Stimulated activated CD4-positive, alpha-beta T cell treated with anti-CD3 and anti-CD28 coated beads, Interleukin-15, amount 100 ng/mL, for 1 hour (primary cell): ENCODE results near the gene PHC2.

Experiments
- DNase-seq, 2 donors: peaks; one replicate each; pipeline ENCODE4 v3.0.0-alpha.2; 2020; ENCODE audit warnings: low read depth in 1 of 2, low spot score in 1 of 2

The PHC2 gene

GRCh38 chr1:33370827-33371226 is 60.1 kb downstream of the PHC2 start:
- DNase-seq, result no peak

- no peak for DNase-seq
Observed at GRCh38 chr1:33370301-33370700, 60.6 kb downstream of the PHC2 start.

GRCh38 chr1:33369764-33370163 is 61.1 kb downstream of the PHC2 start:
- DNase-seq, result no peak

- no peak for DNase-seq
Observed at GRCh38 chr1:33369081-33369480, 61.8 kb downstream of the PHC2 start.

- no peak for DNase-seq
Observed at GRCh38 chr1:33368431-33368830, 62.5 kb downstream of the PHC2 start.

- peak; percentile 73 to 76 for DNase-seq
Observed at GRCh38 chr1:33367485-33368405, 63.1 kb downstream of the PHC2 start.

GRCh38 chr1:33366762-33367484 is 64.0 kb downstream of the PHC2 start:
- DNase-seq, result no peak

- no peak for DNase-seq
Observed at GRCh38 chr1:33365560-33365997, 65.3 kb downstream of the PHC2 start.

- DNase-seq, result no peak
Observed at GRCh38 chr1:33364565-33364918, 66.4 kb downstream of the PHC2 start.

GRCh38 chr1:33363470-33363861 is 67.4 kb downstream of the PHC2 start:
- DNase-seq, result no peak

GRCh38 chr1:33363021-33363420 is 67.9 kb downstream of the PHC2 start:
- DNase-seq, result no peak

- DNase-seq, result no peak
Observed at GRCh38 chr1:33361532-33362235, 69.2 kb downstream of the PHC2 start.

GRCh38 chr1:33360367-33360766 is 70.5 kb downstream of the PHC2 start:
- DNase-seq, result no peak

GRCh38 chr1:33359931-33360330 is 71.0 kb downstream of the PHC2 start:
- DNase-seq, result no peak

- no peak for DNase-seq
Observed at GRCh38 chr1:33358795-33359503, 71.9 kb downstream of the PHC2 start.

GRCh38 chr1:33358114-33358794 is 72.6 kb downstream of the PHC2 start:
- DNase-seq, result no peak

GRCh38 chr1:33357099-33357498 is 73.8 kb downstream of the PHC2 start:
- DNase-seq, result no peak

- no peak for DNase-seq
Observed at GRCh38 chr1:33354707-33355316, 76.1 kb downstream of the PHC2 start.

- DNase-seq, result no peak
Observed at GRCh38 chr1:33353531-33353930, 77.4 kb downstream of the PHC2 start.

- no peak for DNase-seq
Observed at GRCh38 chr1:33351281-33351660, 79.6 kb downstream of the PHC2 start.
